Measurements from ENCODE around the gene RERE.

RERE gene

DNA sequence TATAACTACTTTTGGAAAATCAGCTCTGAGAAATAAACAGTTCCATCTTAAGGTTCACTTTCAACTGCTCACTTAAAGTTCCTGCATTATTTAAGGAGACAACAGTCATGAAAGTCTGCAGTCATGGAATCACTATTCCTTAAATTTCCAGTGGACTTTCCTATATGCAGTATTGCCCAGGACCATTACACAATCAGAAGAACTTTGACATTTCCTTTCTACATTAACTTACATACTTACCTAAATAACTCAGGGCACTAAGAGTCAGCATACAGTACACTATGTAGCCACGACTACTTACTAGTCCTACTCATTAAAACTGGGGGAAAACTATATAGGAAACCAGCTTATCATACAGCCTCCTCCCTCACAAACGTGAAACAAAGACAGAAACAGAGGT, 279.4 kb downstream of the RERE start:
- TF ChIP-seq, protein P1, sequence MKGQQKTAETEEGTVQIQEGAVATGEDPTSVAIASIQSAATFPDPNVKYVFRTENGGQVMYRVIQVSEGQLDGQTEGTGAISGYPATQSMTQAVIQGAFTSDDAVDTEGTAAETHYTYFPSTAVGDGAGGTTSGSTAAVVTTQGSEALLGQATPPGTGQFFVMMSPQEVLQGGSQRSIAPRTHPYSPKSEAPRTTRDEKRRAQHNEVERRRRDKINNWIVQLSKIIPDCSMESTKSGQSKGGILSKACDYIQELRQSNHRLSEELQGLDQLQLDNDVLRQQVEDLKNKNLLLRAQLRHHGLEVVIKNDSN (IDR thresholded peaks at IDR 0.05), result no peak
- TF ChIP-seq EGR1 (IDR thresholded peaks at IDR 0.05), result no peak
- no peak for TF ChIP-seq TAF1 (IDR thresholded peaks at IDR 0.05; ENCODE audit: low read depth)
- no peak for TF ChIP-seq CEBPB (IDR thresholded peaks at IDR 0.05)
- TF ChIP-seq RAD21 (IDR thresholded peaks at IDR 0.05; ENCODE audit: low read depth), result no peak
- TF ChIP-seq, protein P2, sequence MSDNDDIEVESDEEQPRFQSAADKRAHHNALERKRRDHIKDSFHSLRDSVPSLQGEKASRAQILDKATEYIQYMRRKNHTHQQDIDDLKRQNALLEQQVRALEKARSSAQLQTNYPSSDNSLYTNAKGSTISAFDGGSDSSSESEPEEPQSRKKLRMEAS (IDR thresholded peaks at IDR 0.05), result no peak
- no peak for TF ChIP-seq ZBTB7A (IDR thresholded peaks at IDR 0.05; ENCODE audit: low read depth)
- TF ChIP-seq NFIC (IDR thresholded peaks at IDR 0.05), result no peak
- TF ChIP-seq TCF12 (IDR thresholded peaks at IDR 0.05; ENCODE audit: low read depth), result no peak
- TF ChIP-seq CREB1 (IDR thresholded peaks at IDR 0.05; ENCODE audit: low read depth), result no peak

DNA sequence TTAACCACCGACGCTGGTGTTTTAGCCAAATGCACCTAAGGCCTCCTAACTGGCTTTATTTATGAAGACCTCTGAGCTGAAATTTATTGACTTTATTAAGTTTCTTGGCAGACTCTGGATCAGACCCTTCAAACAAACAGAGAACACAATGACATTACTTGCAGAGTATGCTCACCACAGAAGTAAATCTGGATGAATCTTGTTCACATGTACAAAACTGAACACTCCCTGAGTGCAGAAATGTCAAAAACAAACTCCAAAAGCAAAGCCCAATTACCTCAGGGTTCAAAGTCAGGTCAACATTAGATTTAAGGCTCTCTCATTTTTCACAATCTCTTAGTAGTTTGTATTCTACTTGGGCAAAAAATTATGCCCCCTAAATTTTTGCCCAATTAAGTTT, 280.9 kb downstream of the RERE start:
- TF ChIP-seq, protein P2 (IDR thresholded peaks at IDR 0.05), result no peak
- TF ChIP-seq EGR1 (IDR thresholded peaks at IDR 0.05) (no peak), FOXM1 (IDR thresholded peaks at IDR 0.05; ENCODE audit: borderline replicate concordance, low read depth) (no peak), RAD21 (IDR thresholded peaks at IDR 0.05; ENCODE audit: low read depth) (no peak), ZBTB7A (IDR thresholded peaks at IDR 0.05; ENCODE audit: low read depth) (no peak), YY1 (IDR thresholded peaks at IDR 0.05; ENCODE audit: low read depth) (no peak)
- TF ChIP-seq, protein P1 (IDR thresholded peaks at IDR 0.05), result no peak
- TF ChIP-seq, protein P3, sequence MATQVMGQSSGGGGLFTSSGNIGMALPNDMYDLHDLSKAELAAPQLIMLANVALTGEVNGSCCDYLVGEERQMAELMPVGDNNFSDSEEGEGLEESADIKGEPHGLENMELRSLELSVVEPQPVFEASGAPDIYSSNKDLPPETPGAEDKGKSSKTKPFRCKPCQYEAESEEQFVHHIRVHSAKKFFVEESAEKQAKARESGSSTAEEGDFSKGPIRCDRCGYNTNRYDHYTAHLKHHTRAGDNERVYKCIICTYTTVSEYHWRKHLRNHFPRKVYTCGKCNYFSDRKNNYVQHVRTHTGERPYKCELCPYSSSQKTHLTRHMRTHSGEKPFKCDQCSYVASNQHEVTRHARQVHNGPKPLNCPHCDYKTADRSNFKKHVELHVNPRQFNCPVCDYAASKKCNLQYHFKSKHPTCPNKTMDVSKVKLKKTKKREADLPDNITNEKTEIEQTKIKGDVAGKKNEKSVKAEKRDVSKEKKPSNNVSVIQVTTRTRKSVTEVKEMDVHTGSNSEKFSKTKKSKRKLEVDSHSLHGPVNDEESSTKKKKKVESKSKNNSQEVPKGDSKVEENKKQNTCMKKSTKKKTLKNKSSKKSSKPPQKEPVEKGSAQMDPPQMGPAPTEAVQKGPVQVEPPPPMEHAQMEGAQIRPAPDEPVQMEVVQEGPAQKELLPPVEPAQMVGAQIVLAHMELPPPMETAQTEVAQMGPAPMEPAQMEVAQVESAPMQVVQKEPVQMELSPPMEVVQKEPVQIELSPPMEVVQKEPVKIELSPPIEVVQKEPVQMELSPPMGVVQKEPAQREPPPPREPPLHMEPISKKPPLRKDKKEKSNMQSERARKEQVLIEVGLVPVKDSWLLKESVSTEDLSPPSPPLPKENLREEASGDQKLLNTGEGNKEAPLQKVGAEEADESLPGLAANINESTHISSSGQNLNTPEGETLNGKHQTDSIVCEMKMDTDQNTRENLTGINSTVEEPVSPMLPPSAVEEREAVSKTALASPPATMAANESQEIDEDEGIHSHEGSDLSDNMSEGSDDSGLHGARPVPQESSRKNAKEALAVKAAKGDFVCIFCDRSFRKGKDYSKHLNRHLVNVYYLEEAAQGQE (IDR thresholded peaks at IDR 0.05; ENCODE audit: low read depth), result no peak

DNA sequence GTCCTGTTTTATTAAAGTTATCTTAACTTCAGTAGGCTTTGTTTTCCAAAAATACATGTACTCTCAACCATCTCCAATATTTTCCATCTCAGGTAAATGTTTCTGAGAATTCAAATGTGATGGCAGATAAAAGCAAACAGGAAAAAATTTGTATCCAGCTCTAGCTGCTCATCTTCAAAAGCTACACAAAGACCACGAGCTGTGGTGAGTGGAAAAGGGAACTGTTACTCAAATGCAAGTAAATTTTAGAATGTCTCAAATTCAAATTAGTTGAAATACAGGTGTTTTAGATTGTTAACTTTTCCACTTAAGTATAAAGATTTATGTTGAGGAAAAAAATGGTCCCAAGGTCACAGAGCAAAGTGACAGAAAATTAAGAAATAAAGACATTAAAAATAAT, 283.5 kb downstream of the RERE start:
- TF ChIP-seq YY1 (IDR thresholded peaks at IDR 0.05; ENCODE audit: low read depth) (no peak), FOXM1 (IDR thresholded peaks at IDR 0.05; ENCODE audit: borderline replicate concordance, low read depth) (no peak), NFIC (IDR thresholded peaks at IDR 0.05) (no peak), ZBTB7A (IDR thresholded peaks at IDR 0.05; ENCODE audit: low read depth) (no peak), EGR1 (IDR thresholded peaks at IDR 0.05) (no peak), TAF1 (IDR thresholded peaks at IDR 0.05; ENCODE audit: low read depth) (no peak), TEAD4 (IDR thresholded peaks at IDR 0.05) (no peak), CREB1 (IDR thresholded peaks at IDR 0.05; ENCODE audit: low read depth) (no peak), RAD21 (IDR thresholded peaks at IDR 0.05; ENCODE audit: low read depth) (no peak), TCF12 (IDR thresholded peaks at IDR 0.05; ENCODE audit: low read depth) (no peak), EP300 (IDR thresholded peaks at IDR 0.05; ENCODE audit: borderline replicate concordance) (no peak), CEBPB (IDR thresholded peaks at IDR 0.05) (no peak)
- TF ChIP-seq, protein P3 (IDR thresholded peaks at IDR 0.05; ENCODE audit: low read depth), result no peak
- TF ChIP-seq, protein P2 (IDR thresholded peaks at IDR 0.05), result no peak
- TF ChIP-seq, protein P1 (IDR thresholded peaks at IDR 0.05), result no peak

DNA sequence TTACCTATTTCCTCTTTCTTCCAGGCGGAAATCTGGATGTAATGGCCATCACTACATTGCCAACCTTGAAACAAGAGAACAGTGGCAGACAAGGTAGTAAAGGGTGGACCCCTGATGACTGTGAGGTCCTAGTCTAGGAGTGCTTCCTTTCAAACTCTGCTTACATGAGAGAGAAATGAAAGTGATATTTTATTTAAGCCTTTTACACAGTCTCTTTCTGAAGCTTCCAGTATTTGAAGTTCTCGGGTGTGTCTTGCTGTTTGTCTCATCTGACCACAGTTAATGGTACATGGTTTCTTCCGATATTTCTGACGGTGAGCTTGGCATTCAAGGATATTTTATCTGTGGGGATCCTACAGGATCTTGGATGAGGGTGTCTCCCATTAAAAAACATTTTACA, 284.3 kb downstream of the RERE start:
- TF ChIP-seq TEAD4 (IDR thresholded peaks at IDR 0.05) (no peak), TAF1 (IDR thresholded peaks at IDR 0.05; ENCODE audit: low read depth) (no peak), NFIC (IDR thresholded peaks at IDR 0.05) (no peak), RAD21 (IDR thresholded peaks at IDR 0.05; ENCODE audit: low read depth) (no peak), TCF12 (IDR thresholded peaks at IDR 0.05; ENCODE audit: low read depth) (no peak), EP300 (IDR thresholded peaks at IDR 0.05; ENCODE audit: borderline replicate concordance) (no peak), FOXM1 (IDR thresholded peaks at IDR 0.05; ENCODE audit: borderline replicate concordance, low read depth) (no peak), CEBPB (IDR thresholded peaks at IDR 0.05) (no peak), ZBTB7A (IDR thresholded peaks at IDR 0.05; ENCODE audit: low read depth) (no peak), YY1 (IDR thresholded peaks at IDR 0.05; ENCODE audit: low read depth) (no peak), EGR1 (IDR thresholded peaks at IDR 0.05) (no peak), CREB1 (IDR thresholded peaks at IDR 0.05; ENCODE audit: low read depth) (no peak)
- TF ChIP-seq, protein P3 (IDR thresholded peaks at IDR 0.05; ENCODE audit: low read depth), result no peak
- TF ChIP-seq, protein P2 (IDR thresholded peaks at IDR 0.05), result no peak
- TF ChIP-seq, protein P1 (IDR thresholded peaks at IDR 0.05), result no peak

Measured in Ishikawa (cell line).